Stimulated activated CD4-positive, alpha-beta T cell treated with anti-CD3 and anti-CD28 coated beads, Interleukin-2, amount 100 ng/mL, for 4 hours (primary cell): ENCODE results near the gene ZNF607.
"Not testable (repeated sequence)": the region's sequence is repeated elsewhere in the genome, so short reads cannot be mapped to it uniquely, and the experiment has no call there.

ENCODE experiments used
- DNase-seq: peaks from one replicate; pipeline ENCODE4 v3.0.0-alpha.2; 2020; ENCODE audit warnings: low read depth

Gene ZNF607

DNA sequence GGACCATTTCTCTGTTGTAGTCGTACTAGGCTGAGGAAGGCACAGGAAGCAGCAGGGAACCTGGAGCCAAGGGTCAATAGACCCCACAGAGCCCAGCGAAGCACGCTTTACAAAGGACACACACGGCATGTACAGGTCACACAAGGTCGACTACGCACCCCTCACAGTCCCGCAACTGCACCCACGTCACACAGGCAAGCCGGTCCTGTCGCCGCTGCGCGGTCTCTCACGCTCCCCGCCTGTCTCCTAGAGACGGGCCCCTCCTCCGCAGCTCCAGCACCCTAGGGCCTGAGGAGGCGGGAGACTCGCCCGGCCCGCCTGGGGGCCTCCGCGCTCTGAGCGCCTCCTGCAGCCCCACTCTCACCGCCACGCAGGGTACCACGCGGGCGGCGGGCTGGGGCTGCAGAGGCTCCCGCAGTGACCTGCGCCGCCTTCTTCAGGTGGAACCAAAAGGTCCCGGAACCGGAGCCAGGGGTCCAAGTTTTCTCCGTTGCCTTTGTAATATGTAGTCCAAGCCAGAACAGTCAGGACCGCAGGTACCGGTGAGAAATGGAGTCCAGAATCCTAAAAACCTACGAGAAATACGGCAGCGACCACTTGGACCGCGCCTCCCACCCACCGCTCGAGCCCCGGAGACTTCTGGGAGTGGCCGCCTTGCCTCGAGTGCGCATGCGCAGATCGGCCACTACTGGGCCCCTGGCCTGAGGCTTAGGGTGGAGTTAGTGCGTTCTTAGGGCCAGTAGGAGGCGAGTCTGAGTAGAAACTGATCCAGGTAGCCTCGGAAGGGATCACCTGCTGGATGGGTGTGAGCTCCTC is at the start of gene ZNF607:
TSS of gene ZNF607 (minus strand) at position 651 of the 816 bp plus-strand sequence. CDS start 8,143 bp downstream, outside the sequence.
- DNase-seq: peak; percentile 73

- DNase-seq: no peak
Observed at GRCh38 chr19:37763488-37763887, 43.9 kb upstream of the ZNF607 start.

GRCh38 chr19:37757683-37758082 is 38.1 kb upstream of the ZNF607 start:
- not testable (repeated sequence) for DNase-seq

- DNase-seq: no peak
Observed at GRCh38 chr19:37738371-37738770, 18.8 kb upstream of the ZNF607 start.

- no peak for DNase-seq
Observed at GRCh38 chr19:37725181-37725580, 5.6 kb upstream of the ZNF607 start.

- no peak for DNase-seq
Observed at GRCh38 chr19:37719927-37720265, 335 bp upstream of the ZNF607 start.

DNA sequence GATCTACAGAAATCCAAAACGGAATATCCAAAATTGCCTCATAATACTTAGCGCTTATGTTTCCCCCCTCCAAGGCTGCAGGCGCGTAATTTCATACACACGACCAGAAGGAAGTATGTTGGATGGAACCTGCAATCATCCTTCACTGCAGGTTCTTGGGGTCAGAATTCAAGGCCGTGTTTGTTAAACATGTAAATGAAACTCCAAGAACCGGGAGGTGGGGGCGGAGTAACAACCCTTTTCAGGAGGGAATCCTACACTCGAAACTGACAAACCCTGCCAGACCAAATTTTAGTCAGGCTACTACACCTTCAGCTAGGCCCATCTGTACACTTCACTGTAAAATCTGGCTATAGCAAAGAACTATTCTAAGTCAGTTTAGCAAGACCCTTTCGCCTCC is 1.3 kb downstream of the ZNF607 start:
- DNase-seq: no peak

GRCh38 chr19:37716140-37716539 is 3.4 kb downstream of the ZNF607 start:
- no peak for DNase-seq

DNA sequence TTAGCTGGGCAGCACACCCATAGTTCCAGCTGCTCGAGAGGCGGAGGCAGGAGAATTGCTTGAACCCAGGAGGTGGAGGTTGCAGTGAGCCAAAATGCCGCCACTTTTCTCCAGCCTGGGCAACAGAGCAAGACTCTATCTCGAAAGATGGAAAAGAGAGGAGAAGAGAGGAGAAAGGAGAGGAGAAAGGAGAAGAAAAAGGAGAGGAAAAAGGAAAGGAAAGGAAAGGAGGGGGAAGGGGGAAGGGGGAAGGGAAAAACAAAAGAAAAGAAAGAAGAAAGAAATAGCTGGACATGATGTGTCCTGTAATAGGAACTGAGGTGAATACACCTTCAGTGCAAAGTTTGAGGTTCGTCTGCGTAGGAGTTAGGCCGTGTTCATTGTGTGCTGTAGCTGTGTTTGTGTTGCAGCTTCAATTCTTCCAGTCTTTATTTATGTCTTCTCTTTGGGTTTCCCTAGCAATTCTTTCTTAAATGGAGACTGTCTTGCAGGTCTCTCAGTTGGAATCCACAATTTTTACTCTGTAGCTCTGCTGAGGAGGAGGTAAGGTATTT is 13.4 kb downstream of the ZNF607 start:
- no peak for DNase-seq

DNA sequence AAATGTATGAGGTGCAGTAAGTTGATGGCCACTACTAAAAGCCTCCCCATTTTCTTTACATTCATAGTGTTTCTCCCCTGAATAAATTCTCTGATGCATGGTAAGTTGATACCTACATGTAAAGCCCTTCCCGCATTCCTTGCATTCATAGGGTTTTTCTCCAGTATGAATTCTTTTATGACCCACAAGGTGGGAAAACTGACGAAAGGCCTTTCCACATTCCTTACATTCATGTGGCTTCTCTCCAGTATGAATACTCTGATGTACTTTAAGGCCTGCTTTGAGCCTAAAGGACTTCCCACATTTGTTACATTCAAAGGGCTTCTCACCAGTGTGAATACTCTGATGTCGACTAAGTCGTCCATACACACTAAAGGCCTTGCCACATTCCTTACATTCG is 20.5 kb downstream of the ZNF607 start:
- no peak for DNase-seq

- no peak for DNase-seq
Observed at GRCh38 chr19:37698216-37698615, 21.3 kb downstream of the ZNF607 start.

DNA sequence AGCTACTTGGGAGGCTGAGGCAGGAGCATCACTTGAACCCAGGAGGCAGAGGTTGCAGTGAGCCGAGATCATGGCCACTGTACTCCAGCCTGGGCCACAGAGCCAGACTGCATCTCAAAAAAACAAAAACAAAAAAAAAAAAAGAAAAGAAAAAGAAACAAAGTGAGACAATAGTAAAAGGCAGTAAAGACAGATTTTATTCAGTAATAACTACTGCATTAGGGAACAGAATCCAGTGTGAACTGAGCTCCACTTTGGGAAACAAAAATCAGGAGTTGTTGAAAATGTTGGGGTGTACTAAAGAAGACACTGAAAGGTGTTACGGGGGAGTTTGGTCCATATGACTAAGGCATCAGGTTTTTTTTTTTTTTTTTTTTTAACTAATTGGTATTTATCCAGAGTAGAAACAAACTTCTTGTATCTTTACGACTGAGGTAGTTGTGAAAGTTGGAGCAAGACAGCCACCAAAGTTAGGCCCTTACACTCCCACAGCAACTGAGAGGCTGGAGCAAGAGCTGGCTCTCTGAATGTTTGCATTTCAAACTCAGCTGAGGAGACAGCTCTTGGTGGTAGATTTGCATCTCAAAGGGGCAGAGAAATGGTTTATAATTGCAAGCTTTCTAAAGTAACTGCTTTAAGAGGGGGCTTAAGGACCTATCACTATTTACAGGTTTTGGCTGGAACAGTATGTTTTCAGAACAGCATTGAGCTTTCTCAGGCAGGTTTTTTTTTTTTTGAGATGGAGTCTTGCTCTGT is 24.2 kb downstream of the ZNF607 start:
- no peak for DNase-seq

GRCh38 chr19:37692956-37693620 is 26.5 kb downstream of the ZNF607 start:
- DNase-seq: no peak

GRCh38 chr19:37691881-37692504 is 27.6 kb downstream of the ZNF607 start:
- peak; percentile 81 for DNase-seq

GRCh38 chr19:37683520-37683919 is 36.0 kb downstream of the ZNF607 start:
- no peak for DNase-seq

DNA sequence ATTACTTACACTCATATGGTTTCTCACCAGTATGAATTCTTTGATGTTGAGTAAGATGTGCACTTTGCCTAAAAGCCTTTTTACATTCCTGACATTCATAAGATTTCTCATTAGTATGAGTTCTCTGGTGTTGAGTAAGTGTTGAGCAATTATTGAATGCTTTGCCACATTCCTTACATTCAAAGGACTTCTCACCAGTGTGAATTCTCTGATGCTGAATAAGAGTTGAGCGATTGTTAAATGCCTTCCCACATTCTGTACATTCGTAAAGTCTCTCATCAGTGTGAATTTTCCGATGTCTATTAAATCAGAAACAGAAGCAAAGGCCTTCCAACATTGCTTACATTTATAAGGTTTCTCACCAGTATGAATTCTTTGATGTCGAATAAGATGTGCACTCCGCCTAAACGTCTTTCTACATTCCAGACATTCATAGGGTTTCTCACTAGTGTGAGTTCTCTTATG is 50.1 kb downstream of the ZNF607 start:
- DNase-seq: no peak

- not testable (repeated sequence) for DNase-seq
Observed at GRCh38 chr19:37657157-37657556, 62.4 kb downstream of the ZNF607 start.

DNA sequence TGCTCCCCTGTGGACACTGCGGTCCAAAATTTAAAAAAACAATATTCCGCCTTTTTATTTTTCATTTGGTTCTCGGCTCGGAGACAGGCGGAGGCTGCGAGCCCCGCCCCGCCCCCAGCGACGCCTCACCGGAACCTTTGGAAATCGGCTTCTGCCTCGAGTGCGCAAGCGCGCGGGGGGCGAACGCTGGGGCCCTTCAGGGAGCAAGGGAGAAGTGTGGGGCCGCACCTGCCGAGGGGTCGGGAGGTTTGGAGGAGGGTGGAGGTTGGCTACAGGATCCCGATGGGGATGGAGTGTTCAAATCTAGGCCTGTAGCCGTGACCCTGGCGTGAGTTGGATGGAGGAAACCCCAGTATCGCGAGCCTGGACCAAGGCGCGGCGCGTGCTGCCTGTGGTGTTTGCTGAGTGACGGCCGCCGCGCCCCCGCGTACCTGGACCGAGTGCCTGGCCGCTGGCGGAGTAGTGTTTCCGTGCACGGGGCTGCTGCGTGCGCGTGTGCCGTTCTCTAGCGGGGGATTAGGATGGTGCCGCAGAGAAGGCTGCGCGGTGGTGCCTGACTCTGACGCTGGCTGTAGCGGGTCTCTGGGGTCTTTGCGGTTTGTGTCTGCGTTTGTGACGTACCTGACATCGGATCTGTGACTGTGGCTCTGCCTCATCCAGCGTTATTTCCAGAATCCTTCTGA is 63.7 kb downstream of the ZNF607 start:
- DNase-seq: peak; percentile 83

DNA sequence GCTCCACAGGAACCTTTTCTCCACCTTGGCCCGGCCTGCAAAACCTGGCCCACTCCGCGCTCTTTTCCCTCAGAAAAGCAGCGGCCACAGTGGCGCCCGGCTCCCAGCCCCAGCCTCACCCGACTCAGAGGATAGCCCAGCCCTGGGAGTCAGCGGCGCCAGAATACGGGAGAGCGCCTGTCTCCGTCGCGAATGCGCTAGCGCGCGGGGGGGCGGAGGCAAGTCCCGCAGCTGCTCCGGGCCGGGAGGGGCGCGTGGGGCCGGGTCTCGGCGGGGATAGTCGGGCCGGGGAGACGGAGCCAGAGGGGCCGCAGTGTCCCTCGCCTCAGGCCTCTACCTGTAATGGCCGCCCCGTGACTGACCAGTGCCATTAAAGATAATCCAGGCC is 64.3 kb downstream of the ZNF607 start, which contains the start of gene ZFP30:
TSS of gene ZFP30 (minus strand) at position 165 of the 388 bp plus-strand sequence. CDS start 7,643 bp downstream, outside the sequence.
- peak; percentile 65 for DNase-seq

DNA sequence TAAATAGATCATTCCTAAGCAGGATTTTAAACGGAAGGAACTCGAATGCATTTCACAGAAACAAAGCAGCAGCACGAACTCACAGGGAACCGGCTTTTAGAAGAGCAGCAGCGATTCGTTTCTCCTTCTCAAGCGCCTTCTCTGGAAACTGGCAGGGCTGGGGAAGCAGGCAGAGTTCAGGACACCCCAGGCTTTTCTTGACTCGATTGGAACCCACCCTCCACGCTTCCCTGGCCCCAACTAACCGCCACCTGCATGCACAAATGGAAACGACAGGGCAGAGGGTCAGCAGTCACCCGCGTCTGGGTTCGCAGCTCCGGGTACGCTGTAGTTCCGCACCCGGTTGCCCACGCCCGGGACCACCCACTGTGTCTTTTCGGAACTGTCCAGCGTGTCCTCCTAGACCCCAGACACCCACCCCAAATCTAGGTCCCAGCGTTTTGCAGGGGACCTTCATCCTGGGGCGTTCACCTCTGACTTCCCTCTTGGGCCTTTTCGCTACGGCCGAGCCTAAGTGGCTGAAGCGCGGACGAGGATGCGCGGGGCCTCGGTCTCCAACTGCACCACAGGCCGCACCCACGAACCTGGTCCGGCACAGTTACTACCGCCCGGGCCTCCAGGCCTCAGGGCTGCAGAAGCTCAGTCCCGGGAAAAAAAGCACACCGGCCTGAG is 64.8 kb downstream of the ZNF607 start:
- no peak for DNase-seq

DNA sequence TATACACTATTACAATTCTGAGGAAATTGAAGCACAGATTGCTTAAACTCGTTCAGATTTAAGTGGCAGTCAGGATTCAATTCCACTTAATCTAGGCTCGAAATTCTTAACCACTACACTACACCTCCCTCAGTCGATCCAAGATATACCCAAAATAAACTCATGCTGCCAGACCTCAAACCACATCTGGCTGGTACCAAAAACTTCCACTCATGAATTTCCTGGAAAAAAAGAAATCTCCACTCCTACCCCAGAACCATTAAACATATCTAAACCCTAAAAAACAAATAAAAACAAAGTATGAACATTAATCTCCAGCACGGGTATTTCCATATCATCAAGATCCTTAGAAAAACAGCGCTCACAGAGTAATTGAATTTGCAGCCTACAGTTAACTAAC is 65.4 kb downstream of the ZNF607 start:
- no peak for DNase-seq
